Tibial artery (tissue), 4 donors: ENCODE results near the gene PEA15.

Source experiments
- DNase-seq, 2 donors: peaks; one replicate each; pipeline ENCODE4 v3.0.0-alpha.2; 2019
- H3K27ac ChIP-seq, 2 donors: fragments of 200-600 bp; sonication (generic) in 1 of 2; 1 replicate in 1 of 2; 2 replicates in 1 of 2; pipeline ENCODE4 v1.5.1; 2018 to 2019; ENCODE audit warnings: mild to moderate bottlenecking in 1 of 2
- H3K27me3 ChIP-seq, 2 donors: fragments of 200-600 bp; sonication (generic) in 1 of 2; one replicate each; pipeline versions ENCODE4 v1.5.1 to v1.6.0; 2016 to 2019
- H3K36me3 ChIP-seq, 3 donors: fragments of 200-600 bp; sonication (generic) in 2 of 3; one replicate each; pipeline ENCODE4 v1.5.1; 2016 to 2019; ENCODE audit warnings: mild to moderate bottlenecking in 2 of 3
- H3K4me1 ChIP-seq, 4 donors: fragments of 200-600 bp; sonication (generic) in 2 of 4; 1 replicate in 3 of 4; 2 replicates in 1 of 4; pipeline ENCODE4 v1.5.1; 2016 to 2019
- H3K4me3 ChIP-seq, 2 donors: fragments of 200-600 bp; sonication (generic) in 1 of 2; 1 replicate in 1 of 2; 2 replicates in 1 of 2; pipeline ENCODE4 v1.5.1; 2018 to 2019; ENCODE audit warnings: mild to moderate bottlenecking in 2 of 2
- H3K9me3 ChIP-seq, 3 donors: fragments of 200-600 bp; sonication (generic) in 1 of 3; one replicate each; pipeline ENCODE4 v1.5.1; 2016 to 2019
- CTCF ChIP-seq, 2 experiments: fragments of 200-600 bp in 1 of 2; fragments of 450-650 bp in 1 of 2; IDR thresholded peaks; one replicate each; pipeline ENCODE4 v1.5.1; 2017 to 2019; ENCODE audit warnings: antibody characterized with exemption in 2 of 2, mild to moderate bottlenecking in 1 of 2, moderate library complexity in 1 of 2
- intact Hi-C: fragments of 100-400 bp; cut with DNase I; formaldehyde crosslinking; loops from one replicate; pipeline ENCODE4 v1.15.0; 2023; ENCODE audit warnings: low total_unique reads

PEA15 gene

GRCh38 chr1:160159846-160160245, 45.3 kb upstream of the PEA15 start:
- Histone ChIP-seq H3K36me3 (no peaks in the 10 kb centered on the region), H3K4me3 (no peak overlapping the region), H3K9me3 (no peaks in the 10 kb centered on the region), H3K4me1 (peaks cover 0 to 10% (median 0%) of the 10 kb centered on the region in 4 donors), H3K27ac (no peak overlapping the region), H3K27me3 (no peaks in the 10 kb centered on the region)
- DNase-seq = no peak
- TF ChIP-seq CTCF (IDR thresholded peaks at IDR 0.05) = no peak
- intact Hi-C loops = no loop called here

- Histone ChIP-seq H3K27ac (no peak overlapping the region), H3K9me3 (no peaks in the 10 kb centered on the region), H3K27me3 (peaks cover 0 to 5% of the 10 kb centered on the region in 2 donors), H3K36me3 (no peaks in the 10 kb centered on the region), H3K4me3 (no peak overlapping the region), H3K4me1 (peaks cover 0 to 10% (median 0%) of the 10 kb centered on the region in 4 donors)
- intact Hi-C loops = no loop called here
- DNase-seq = no peak
- peak in 1 of 2 experiments; percentile 18 for TF ChIP-seq CTCF (IDR thresholded peaks at IDR 0.05)
These were observed 43.0 kb upstream of the PEA15 start for GRCh38 chr1:160161965-160162705.

GRCh38 chr1:160162931-160163330, 42.3 kb upstream of the PEA15 start:
- intact Hi-C loops = no loop called here
- no peak for TF ChIP-seq CTCF (IDR thresholded peaks at IDR 0.05)
- Histone ChIP-seq H3K27ac (no peak overlapping the region), H3K4me1 (peaks cover 0 to 10% (median 0%) of the 10 kb centered on the region in 4 donors), H3K4me3 (no peak overlapping the region), H3K27me3 (peaks cover 0 to 5% of the 10 kb centered on the region in 2 donors), H3K36me3 (no peaks in the 10 kb centered on the region), H3K9me3 (no peaks in the 10 kb centered on the region)
- no peak for DNase-seq

GRCh38 chr1:160163615-160164014, 41.6 kb upstream of the PEA15 start:
- intact Hi-C loops = no loop called here
- Histone ChIP-seq H3K27me3 (peaks cover 0 to 5% of the 10 kb centered on the region in 2 donors), H3K4me3 (no peak overlapping the region), H3K4me1 (peaks cover 0 to 10% (median 0%) of the 10 kb centered on the region in 4 donors), H3K9me3 (no peaks in the 10 kb centered on the region), H3K36me3 (no peaks in the 10 kb centered on the region), H3K27ac (no peak overlapping the region)
- no peak for DNase-seq
- no peak for TF ChIP-seq CTCF (IDR thresholded peaks at IDR 0.05)

- no peaks in the 10 kb centered on the region for H3K36me3 ChIP-seq
- no peak for DNase-seq
- peaks cover 0 to 10% (median 0%) of the 10 kb centered on the region in 4 donors for H3K4me1 ChIP-seq
- H3K27ac ChIP-seq = no peak overlapping the region
- no peak for TF ChIP-seq CTCF (IDR thresholded peaks at IDR 0.05)
- no peaks in the 10 kb centered on the region for H3K9me3 ChIP-seq
- intact Hi-C loops = no loop called here
- peaks cover 0 to 5% of the 10 kb centered on the region in 2 donors for H3K27me3 ChIP-seq
- H3K4me3 ChIP-seq = no peak overlapping the region
These were observed 41.1 kb upstream of the PEA15 start for GRCh38 chr1:160164121-160164520.
